Activated naive CD8-positive, alpha-beta T cell treated with anti-CD3 and anti-CD28 coated beads, Interleukin-2, amount 50 U/mL, for 16 hours (primary cell): ENCODE results near the gene LYPD4.

Source experiments
- DNase-seq: peaks from one replicate; pipeline ENCODE4 v3.0.0-alpha.2; 2020; ENCODE audit warnings: low read depth, low spot score

LYPD4 gene

GRCh38 chr19:41853344-41853743, 8.9 kb upstream of the LYPD4 start:
- no peak for DNase-seq

- no peak for DNase-seq
Measured at GRCh38 chr19:41851456-41851855, 7.0 kb upstream of the LYPD4 start.

- no peak for DNase-seq
Measured at GRCh38 chr19:41850381-41850780, 5.9 kb upstream of the LYPD4 start.

GRCh38 chr19:41849067-41849466, 4.6 kb upstream of the LYPD4 start:
- no peak for DNase-seq

- no peak for DNase-seq
Measured at GRCh38 chr19:41848666-41849065, 4.2 kb upstream of the LYPD4 start.

GRCh38 chr19:41847351-41848105, 3.0 kb upstream of the LYPD4 start:
- no peak for DNase-seq

- no peak for DNase-seq
Measured at GRCh38 chr19:41845051-41845590, 638 bp upstream of the LYPD4 start.

- no peak for DNase-seq
Measured at GRCh38 chr19:41845001-41845050, 343 bp upstream of the LYPD4 start, which contains the start of gene DMRTC2. Gene DMRTC2 (plus strand): TSS chr19:41845042. CDS start chr19:41847429, 2,387 bp downstream.

- DNase-seq, result no peak
Measured at GRCh38 chr19:41843371-41843770, 1.1 kb downstream of the LYPD4 start.

- DNase-seq, result no peak
Measured at GRCh38 chr19:41839211-41839610, 5.3 kb downstream of the LYPD4 start.

- no peak for DNase-seq
Measured at GRCh38 chr19:41837981-41838708, 6.3 kb downstream of the LYPD4 start.

- no peak for DNase-seq
Measured at GRCh38 chr19:41821003-41821735, 23.3 kb downstream of the LYPD4 start.

- DNase-seq, result no peak
Measured at GRCh38 chr19:41816761-41817160, 27.7 kb downstream of the LYPD4 start.

GRCh38 chr19:41815301-41815700, 29.2 kb downstream of the LYPD4 start:
- no peak for DNase-seq

GRCh38 chr19:41813911-41814310, 30.6 kb downstream of the LYPD4 start:
- no peak for DNase-seq

GRCh38 chr19:41811981-41812380, 32.5 kb downstream of the LYPD4 start:
- DNase-seq, result no peak

- no peak for DNase-seq
Measured at GRCh38 chr19:41811036-41811435, 33.4 kb downstream of the LYPD4 start.

GRCh38 chr19:41810301-41810700, 34.2 kb downstream of the LYPD4 start:
- no peak for DNase-seq

GRCh38 chr19:41808663-41809566, 35.6 kb downstream of the LYPD4 start:
- no peak for DNase-seq

GRCh38 chr19:41807176-41807575, 37.3 kb downstream of the LYPD4 start:
- no peak for DNase-seq

- DNase-seq, result no peak
Measured at GRCh38 chr19:41804336-41804735, 40.1 kb downstream of the LYPD4 start.

GRCh38 chr19:41802770-41803169, 41.7 kb downstream of the LYPD4 start:
- DNase-seq, result no peak
